CD4-positive, alpha-beta T cell treated with Interleukin-21 for 1 hour (primary cell): ENCODE data around the gene TBL1XR1.
A peak's percentile ranks its signal among the peaks of the same experiment; 100 is the strongest.

Source experiments
- DNase-seq: peaks from one replicate; pipeline ENCODE4 v3.0.0-alpha.2; 2020

TBL1XR1 gene

GRCh38 chr3:177197041-177197726, at the start of gene TBL1XR1:
Gene TBL1XR1, minus strand, starts transcription at chr3:177197482. Its CDS starts 132,505 bp downstream, at chr3:177064977.
- DNase-seq = peak; percentile 92

DNA sequence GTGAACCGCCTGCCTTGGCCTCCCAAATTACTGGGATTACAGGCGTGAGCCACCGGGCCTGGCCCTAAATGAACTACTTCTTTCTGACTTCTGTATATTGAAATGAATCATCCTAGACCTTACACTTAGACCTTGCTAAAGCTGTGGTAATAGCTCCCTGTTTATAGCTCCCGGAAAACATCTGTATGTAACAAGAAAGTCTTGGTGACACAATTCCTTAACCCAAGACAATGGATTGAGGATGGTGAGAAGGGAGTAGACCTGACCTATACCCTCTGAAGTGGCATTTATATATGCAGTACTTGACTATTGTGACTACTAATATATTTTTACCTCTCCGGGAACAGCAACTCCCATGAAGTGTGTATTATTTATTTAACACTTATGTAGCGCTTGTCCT, 48.0 kb upstream of the TBL1XR1 start:
- no peak for DNase-seq

- DNase-seq = no peak
Observed at GRCh38 chr3:177244606-177245005, 47.3 kb upstream of the TBL1XR1 start.

GRCh38 chr3:177238686-177239216, 41.5 kb upstream of the TBL1XR1 start:
- no peak for DNase-seq

DNA sequence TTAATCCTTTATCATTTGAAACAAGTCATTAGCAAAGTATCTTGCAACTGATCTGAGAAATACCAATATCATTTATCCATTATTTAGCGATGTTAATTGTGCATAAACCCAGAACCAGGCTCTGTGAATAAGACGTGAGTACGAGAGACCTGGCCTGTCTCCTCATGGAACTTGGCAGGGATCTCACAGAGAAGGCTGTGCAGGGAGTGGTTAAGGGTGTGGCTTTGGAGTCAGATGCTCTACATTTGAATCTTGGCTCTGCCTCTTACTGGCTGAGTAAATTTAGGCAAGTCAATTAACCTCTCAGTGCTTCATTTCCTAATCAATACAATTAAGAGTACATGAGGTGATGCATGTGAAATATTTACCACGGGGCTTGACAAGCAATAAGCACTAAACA, 39.9 kb upstream of the TBL1XR1 start:
- no peak for DNase-seq

GRCh38 chr3:177236704-177237103, 39.4 kb upstream of the TBL1XR1 start:
- no peak for DNase-seq

- DNase-seq = no peak
Observed at GRCh38 chr3:177234121-177234520, 36.8 kb upstream of the TBL1XR1 start.

GRCh38 chr3:177231242-177231641, 34.0 kb upstream of the TBL1XR1 start:
- no peak for DNase-seq

GRCh38 chr3:177230641-177231040, 33.4 kb upstream of the TBL1XR1 start:
- DNase-seq = no peak

DNA sequence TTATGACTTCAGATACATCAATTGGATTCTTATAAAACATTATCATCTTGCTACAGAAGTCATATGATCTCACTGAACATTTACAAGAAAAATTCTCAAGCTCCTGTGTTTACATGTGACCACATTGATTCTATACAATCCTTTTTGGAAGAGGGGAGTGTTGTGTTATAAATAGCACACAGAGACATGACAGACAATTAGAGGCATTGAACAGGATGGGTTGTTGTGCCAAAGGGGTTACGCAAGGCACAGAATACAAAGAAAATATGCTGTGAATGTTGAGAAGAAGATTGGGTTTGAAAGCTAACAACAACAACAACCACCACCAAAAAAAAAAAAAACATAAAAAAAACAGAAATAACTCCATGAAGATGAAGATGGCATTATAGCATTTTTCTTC, 32.5 kb upstream of the TBL1XR1 start:
- DNase-seq = no peak

- DNase-seq = no peak
Observed at GRCh38 chr3:177228601-177229190, 31.4 kb upstream of the TBL1XR1 start.

DNA sequence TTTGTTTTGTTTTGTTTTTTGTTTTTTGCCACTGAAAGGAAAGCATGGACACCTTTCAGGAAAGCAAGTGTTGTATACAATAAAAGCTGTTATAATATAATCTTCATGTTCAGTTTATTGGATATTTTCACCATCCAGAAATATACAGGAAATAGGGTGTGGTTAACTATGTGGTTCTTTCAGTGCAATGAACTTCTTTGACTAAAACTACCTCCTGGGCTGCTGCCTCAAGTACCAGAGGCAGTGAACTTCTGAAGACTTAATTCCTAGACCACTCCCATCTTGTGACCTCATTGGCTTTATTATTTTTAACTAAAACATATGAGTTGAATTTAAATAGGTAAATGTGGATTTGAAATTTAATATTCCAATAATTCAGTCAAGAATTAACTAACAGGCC, 27.1 kb upstream of the TBL1XR1 start:
- no peak for DNase-seq

DNA sequence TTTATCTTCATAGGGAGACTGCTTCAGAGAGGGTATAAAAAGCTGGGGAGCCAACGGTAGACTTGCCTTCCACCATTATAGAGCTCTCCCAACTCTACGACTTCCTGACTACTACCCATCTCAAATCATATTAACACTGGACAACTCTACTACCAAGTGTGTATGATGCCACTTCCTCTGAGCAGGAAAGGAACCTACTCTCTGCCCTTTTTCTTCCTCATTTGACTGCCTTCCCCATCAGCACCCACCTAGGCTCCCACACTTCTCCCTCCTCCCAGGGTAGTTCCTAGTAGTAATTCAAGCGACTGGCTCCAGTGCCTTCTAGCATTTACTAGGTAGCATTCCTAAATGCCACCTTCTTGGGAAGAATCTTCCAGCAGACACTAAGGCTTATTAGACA, 24.5 kb upstream of the TBL1XR1 start:
- no peak for DNase-seq

DNA sequence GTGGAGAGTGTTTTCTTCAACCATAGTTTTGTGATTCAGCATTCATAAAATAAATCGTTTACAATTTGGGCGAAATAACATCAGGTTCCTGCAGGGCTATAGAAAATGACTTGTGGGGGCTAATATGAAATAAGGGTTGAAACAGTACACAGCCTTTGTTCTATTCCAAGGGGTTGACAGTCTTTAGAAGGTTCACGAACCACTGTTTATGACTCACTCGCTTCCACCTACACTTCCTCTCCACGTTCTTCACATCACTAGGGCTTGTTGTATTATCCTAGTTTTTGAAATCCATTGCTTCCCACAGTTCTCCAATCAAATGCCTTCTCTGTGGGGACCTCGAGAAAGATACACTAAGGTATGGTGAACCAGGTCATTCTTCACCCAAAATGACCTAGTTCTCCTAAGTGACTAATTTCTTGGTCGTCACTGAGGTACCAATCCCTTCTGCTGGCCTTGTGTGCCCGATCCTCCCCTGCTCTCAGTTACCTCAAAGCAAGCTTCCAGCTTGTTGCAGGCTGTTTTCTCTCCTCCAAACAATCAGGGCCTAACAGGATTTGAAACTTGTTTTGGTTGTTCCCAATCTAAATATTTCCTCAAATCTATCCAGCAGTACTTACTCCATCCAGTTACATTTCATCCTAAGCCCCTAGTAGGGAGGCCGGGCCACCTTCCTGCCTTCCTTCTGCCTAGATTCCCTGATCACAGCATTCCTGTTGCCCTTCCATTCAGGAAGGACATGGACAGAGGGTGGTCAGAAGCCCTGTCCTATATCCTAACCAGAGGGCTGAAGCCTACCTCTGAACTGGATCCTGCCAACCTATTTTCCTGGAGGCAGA, 23.1 kb upstream of the TBL1XR1 start:
- DNase-seq = no peak

DNA sequence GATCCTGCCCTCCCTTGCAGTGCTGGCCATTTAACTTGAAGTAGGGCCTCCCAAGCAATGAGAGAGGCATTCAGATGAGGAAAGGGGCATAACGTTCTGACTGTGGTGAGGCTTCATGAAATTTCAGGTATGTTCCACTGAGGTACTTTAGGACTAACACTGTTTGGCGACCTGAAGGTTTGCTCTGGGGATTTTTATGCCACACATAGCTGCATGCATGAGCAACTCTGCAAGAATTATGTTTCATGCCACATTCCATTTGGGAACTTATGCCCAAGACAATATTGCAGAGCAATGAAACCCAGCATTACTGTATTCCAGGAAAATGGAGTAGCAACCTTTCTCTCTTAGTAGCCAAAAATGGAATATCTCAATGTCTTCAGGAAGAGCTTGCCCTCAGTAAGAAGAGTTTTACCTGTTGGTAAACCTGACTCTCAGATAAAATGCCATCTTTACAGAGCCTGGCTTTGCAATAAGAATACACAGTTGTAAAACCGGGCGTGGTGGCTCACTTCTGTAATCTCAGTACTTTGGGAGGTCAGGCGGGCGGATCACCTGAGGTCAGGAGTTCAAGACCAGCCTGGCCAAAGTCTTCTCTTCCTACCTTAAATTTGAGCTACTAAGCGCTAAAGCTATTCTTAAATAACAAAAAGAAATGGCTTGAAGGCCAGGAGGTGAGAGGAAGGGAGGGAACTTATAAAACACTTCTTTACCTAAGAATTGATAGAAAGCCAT, 16.7 kb upstream of the TBL1XR1 start:
- no peak for DNase-seq

DNA sequence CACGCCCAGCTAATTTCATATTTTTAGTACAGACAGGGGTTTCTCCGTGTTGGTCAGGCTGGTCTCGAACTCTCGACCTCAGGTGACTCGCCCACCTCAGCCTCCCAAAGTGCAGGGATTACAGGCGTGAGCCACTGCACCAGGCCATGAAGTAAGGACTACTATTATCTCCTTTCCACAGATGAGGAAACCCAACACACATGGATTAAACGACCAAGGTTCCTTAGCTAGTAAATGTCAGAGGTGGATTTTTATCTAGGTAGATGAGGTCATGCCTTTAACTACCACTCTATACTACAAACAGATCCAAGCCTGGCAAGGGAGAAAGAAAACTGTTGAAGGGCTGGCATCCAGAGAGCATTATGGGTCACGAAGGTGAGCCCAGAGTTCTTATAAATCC, 15.5 kb upstream of the TBL1XR1 start:
- no peak for DNase-seq

- no peak for DNase-seq
Observed at GRCh38 chr3:177212278-177212610, 15.0 kb upstream of the TBL1XR1 start.

- no peak for DNase-seq
Observed at GRCh38 chr3:177211503-177212277, 14.4 kb upstream of the TBL1XR1 start.

DNA sequence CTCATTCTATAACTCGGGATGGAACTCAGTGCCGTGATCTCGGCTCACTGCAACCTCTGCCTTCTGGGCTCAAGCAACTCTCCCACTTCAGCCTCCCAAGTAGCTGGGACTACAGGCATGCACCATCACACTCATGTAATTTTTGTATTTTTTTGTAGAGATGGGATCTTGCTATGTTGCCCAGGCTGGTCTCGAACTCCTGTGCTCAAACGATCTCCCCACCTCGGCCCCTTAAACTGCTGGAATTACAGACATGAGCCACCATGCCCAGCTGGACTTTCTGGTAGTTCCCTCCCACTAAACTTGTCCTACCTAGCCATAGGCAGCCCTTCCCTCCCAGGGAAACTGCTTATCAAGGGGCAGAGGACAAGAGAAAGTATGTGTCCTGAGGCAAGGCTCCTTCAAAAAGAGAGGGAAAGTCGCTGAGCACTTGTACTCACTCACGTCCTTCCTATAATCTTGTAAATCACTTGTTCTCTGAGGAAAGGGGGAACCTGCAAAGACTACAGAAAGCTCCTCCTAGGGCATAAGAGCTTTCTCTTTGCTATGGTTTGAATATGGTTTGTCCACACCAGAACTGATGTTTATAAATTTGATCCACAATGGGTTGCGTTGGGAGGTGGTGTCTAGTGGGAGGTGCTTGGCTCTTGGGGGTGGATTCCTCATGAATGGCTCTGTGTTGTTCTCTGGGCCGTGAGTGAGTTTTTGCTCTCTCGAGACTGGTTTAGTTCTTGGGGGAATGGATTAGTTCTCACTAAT, 13.6 kb upstream of the TBL1XR1 start:
- no peak for DNase-seq

- DNase-seq = no peak
Observed at GRCh38 chr3:177209509-177209908, 12.2 kb upstream of the TBL1XR1 start.

DNA sequence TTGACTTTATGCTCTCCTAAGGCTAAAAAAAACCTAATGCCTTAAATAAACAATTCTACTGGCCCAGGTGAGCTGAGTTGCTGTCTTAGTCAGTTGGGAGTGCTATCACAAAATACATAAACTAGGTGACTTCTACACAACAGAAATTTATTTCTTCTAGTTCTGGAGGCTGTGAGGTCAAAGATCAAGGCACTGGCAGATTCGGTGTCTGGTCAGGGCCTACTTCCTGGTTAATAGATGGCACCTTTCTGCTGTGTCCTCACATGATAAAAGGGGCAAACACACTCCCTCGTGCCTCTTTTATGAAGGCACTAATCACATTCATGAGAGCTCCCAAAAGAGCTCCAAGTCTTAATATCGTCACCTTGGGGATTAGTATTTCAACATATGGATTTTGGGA, 11.5 kb upstream of the TBL1XR1 start:
- DNase-seq = no peak

DNA sequence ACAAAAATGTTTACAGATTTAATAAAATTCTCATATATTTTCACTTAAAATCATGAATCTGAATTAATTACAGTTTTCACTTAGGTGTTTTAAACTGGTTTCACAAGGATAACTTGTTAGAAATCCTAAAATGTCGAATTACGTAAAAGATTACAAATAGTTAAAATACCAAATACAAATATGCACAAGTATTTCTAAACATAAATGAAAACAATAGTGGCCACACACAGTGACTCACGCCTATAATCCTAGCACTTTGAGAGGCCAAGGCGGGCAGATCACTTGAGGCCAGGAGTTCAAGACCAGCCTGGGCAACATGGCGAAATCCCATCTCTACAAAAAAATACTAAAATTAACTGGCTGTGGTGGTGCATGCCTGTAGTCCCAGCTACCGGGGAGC, 10.9 kb upstream of the TBL1XR1 start:
- DNase-seq = no peak
